ENCODE measurements around the gene ZDHHC11. TPM values are rescaled to one million over a fixed set of nuclear protein-coding genes. Genes with fewer than 3 reads are reported as not detected.
"Not testable (repeated sequence)": the region's sequence is repeated elsewhere in the genome, so short reads cannot be mapped to it uniquely, and the experiment has no call there.

Gene ZDHHC11
- total RNA-seq, 1 donor from 2014 or later: 18.7 TPM

- TF ChIP-seq CTCF (IDR thresholded peaks at IDR 0.05; ENCODE audit: borderline replicate concordance): no peak
- intact Hi-C loops (cut with micrococcal nuclease): no loop called here
- Histone ChIP-seq H3K36me3 (no peaks in the 10 kb centered on the region), H3K9me3 (replicated peaks) (no peaks in the 10 kb centered on the region), H3K27ac (replicated peaks) (peak overlapping the region; percentile 96), H3K4me3 (peak overlapping the region; percentile 52), H3K27me3 (ENCODE audit: low read depth) (no peaks in the 10 kb centered on the region), H3K4me1 (peaks cover 59% of the 10 kb centered on the region)
- peak; percentile 78 for DNase-seq
Measured at GRCh38 chr5:757931-758697, 92.7 kb downstream of the ZDHHC11 start.

- no peak for DNase-seq
- intact Hi-C loops (cut with micrococcal nuclease): no loop called here
- Histone ChIP-seq H3K9me3 (replicated peaks) (no peaks in the 10 kb centered on the region), H3K27ac (replicated peaks) (peak overlapping the region; percentile 96), H3K36me3 (no peaks in the 10 kb centered on the region), H3K27me3 (ENCODE audit: low read depth) (no peaks in the 10 kb centered on the region), H3K4me3 (peak overlapping the region; percentile 27), H3K4me1 (peaks cover 55% of the 10 kb centered on the region)
- TF ChIP-seq CTCF (IDR thresholded peaks at IDR 0.05; ENCODE audit: borderline replicate concordance): no peak
Measured at GRCh38 chr5:757346-757930, 93.3 kb downstream of the ZDHHC11 start.

- TF ChIP-seq CTCF (IDR thresholded peaks at IDR 0.05; ENCODE audit: borderline replicate concordance): no peak
- Histone ChIP-seq H3K27ac (replicated peaks) (peak overlapping the region; percentile 96), H3K27me3 (ENCODE audit: low read depth) (no peaks in the 10 kb centered on the region), H3K36me3 (no peaks in the 10 kb centered on the region), H3K4me1 (peaks cover 50% of the 10 kb centered on the region), H3K4me3 (peak overlapping the region; percentile 27), H3K9me3 (replicated peaks) (no peaks in the 10 kb centered on the region)
- DNase-seq: peak; percentile 73
- intact Hi-C loops (cut with micrococcal nuclease): no loop called here
Measured at GRCh38 chr5:756865-757345, 93.9 kb downstream of the ZDHHC11 start.

GRCh38 chr5:756171-756570, 94.6 kb downstream of the ZDHHC11 start:
- no peaks in the 10 kb centered on the region for H3K27me3 ChIP-seq (ENCODE audit: low read depth)
- no peaks in the 10 kb centered on the region for H3K9me3 ChIP-seq (replicated peaks)
- no peak overlapping the region for H3K4me3 ChIP-seq
- intact Hi-C loops (cut with micrococcal nuclease): no loop called here
- peak; percentile 44 for DNase-seq
- TF ChIP-seq CTCF (IDR thresholded peaks at IDR 0.05; ENCODE audit: borderline replicate concordance): no peak
- no peaks in the 10 kb centered on the region for H3K36me3 ChIP-seq
- peak overlapping the region; percentile 96 for H3K27ac ChIP-seq (replicated peaks)
- peaks cover 48% of the 10 kb centered on the region for H3K4me1 ChIP-seq

GRCh38 chr5:754143-754632, 96.6 kb downstream of the ZDHHC11 start:
- H3K9me3 ChIP-seq (replicated peaks); intact Hi-C loops (cut with micrococcal nuclease); H3K36me3 ChIP-seq; H3K27ac ChIP-seq (replicated peaks); H3K4me3 ChIP-seq; DNase-seq; H3K27me3 ChIP-seq (ENCODE audit: low read depth): not testable (repeated sequence)
- peaks cover 32% of the 10 kb centered on the region for H3K4me1 ChIP-seq

- intact Hi-C loops (cut with micrococcal nuclease): not testable (repeated sequence)
Measured at GRCh38 chr5:753567-754142, 97.1 kb downstream of the ZDHHC11 start.

GRCh38 chr5:752532-753115, 98.2 kb downstream of the ZDHHC11 start:
- H3K4me3 ChIP-seq; H3K36me3 ChIP-seq; H3K27me3 ChIP-seq (ENCODE audit: low read depth); intact Hi-C loops (cut with micrococcal nuclease); DNase-seq; H3K27ac ChIP-seq (replicated peaks); H3K9me3 ChIP-seq (replicated peaks): not testable (repeated sequence)
- H3K4me1 ChIP-seq: peaks cover 16% of the 10 kb centered on the region

More at GRCh38 chr5:753567-754142, 97.1 kb downstream of the ZDHHC11 start:
- H3K27me3 ChIP-seq (ENCODE audit: low read depth); H3K4me3 ChIP-seq; H3K27ac ChIP-seq (replicated peaks); H3K9me3 ChIP-seq (replicated peaks); H3K36me3 ChIP-seq; DNase-seq: not testable (repeated sequence)
- H3K4me1 ChIP-seq: peaks cover 26% of the 10 kb centered on the region

GRCh38 chr5:751992-752391, 98.8 kb downstream of the ZDHHC11 start:
- H3K36me3 ChIP-seq; intact Hi-C loops (cut with micrococcal nuclease); H3K9me3 ChIP-seq (replicated peaks); H3K4me1 ChIP-seq; DNase-seq; H3K4me3 ChIP-seq; H3K27me3 ChIP-seq (ENCODE audit: low read depth); H3K27ac ChIP-seq (replicated peaks): not testable (repeated sequence)
